ENCODE results near the gene RAD51B. TPM values are rescaled to one million over a fixed set of nuclear protein-coding genes. Genes with fewer than 3 reads are reported as not detected.

RAD51B gene
- total RNA-seq, 1 experiment from 2014 or later, result 20.0 TPM

DNA sequence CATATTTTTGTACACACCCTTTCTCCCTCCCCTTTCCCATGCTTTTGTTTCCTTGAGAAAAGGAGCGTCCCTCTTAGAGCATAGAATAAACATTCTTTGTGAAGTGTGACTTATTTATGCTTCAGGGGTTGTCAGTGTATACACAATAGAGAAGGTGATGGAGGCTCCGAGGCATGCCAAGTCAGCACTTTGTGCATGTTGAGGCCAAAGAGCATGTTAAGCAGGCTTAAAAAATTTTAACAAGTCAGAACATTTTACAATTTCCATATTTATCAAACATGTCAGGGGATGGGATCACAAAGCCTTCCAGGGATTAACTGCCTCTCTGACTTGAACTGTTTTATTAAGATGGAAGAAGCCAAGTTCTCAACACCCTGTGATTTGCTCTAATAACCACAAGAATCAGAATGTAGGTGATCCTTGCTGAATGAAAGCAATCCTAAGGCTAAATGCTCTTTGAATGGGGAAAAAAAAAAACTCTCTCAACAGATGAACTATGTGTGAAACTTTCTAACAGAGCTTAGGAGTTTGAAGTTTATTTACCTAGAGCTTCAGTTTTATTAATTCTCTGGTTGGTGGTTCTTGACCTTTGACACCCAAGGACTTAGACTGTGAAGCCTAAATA lies 223.1 kb downstream of the RAD51B start:
- ChIA-PET RAD21 (ENCODE audit: low non-redundant PET in 1 of 2, low total read pairs in 2 of 2, uncharacterized antibody in 2 of 2, unreplicated experiment in 2 of 2) (no interaction called here), POLR2A (no interaction called here), CTCF (no interaction called here)
- BruUV-seq (replicated peaks), result no TSS peak
- ATAC-seq (no peak), DNase-seq (ENCODE audit: low read depth, low spot score) (no peak)
- Histone ChIP-seq H3K9me2 (ENCODE audit: insufficient read depth) (no peaks in the 10 kb centered on the region), H3K9me3 (ENCODE audit: control insufficient read depth in 1 of 2, insufficient read depth in 1 of 2, low read depth in 1 of 2, low read length in 2 of 2) (no peaks in the 10 kb centered on the region), H3K4me2 (ENCODE audit: low read length) (no peak overlapping the region), H3K27me3 (ENCODE audit: insufficient read depth, low read length) (no peaks in the 10 kb centered on the region), H3K36me3 (ENCODE audit: control insufficient read depth in 1 of 2, insufficient read depth in 2 of 2, low read length in 2 of 2) (no peaks in the 10 kb centered on the region), H3K9ac (ENCODE audit: low read length) (no peak overlapping the region), H4K20me1 (ENCODE audit: insufficient read depth) (no peaks in the 10 kb centered on the region), H2AFZ (ENCODE audit: low read depth, low read length, poor library complexity, severe bottlenecking) (no peak overlapping the region), H3K27ac (ENCODE audit: low read depth, low read length) (peak overlapping the region; percentile 12; the same call in 1 of the 2 replicates), H3K4me1 (ENCODE audit: control insufficient read depth in 1 of 2, insufficient read depth in 2 of 2, low read length in 2 of 2) (peaks cover 0 to 12% of the 10 kb centered on the region in 2 experiments; a peak in 1 of 4 replicates), H3K4me3 (replicated peaks in 1 of 2; ENCODE audit: low read depth in 1 of 2, low read length in 2 of 2) (no peak overlapping the region), H3K79me2 (ENCODE audit: insufficient read depth, low read length) (no peaks in the 10 kb centered on the region)
- TF ChIP-seq EZH2 (IDR thresholded peaks at IDR 0.05) (no peak), POLR2A (IDR thresholded peaks at IDR 0.05; ENCODE audit: borderline replicate concordance, extremely low read depth, insufficient read depth, insufficient read length) (no peak), SP1 (IDR thresholded peaks at IDR 0.05; ENCODE audit: low read depth) (no peak), RAD21 (IDR thresholded peaks at IDR 0.05; ENCODE audit: low read depth) (no peak), ELF1 (IDR thresholded peaks at IDR 0.05; ENCODE audit: borderline replicate concordance, low read depth) (no peak), ZBTB33 (IDR thresholded peaks at IDR 0.05; ENCODE audit: extremely low read depth, insufficient replicate concordance, low read length) (no peak), ZNF274 (IDR thresholded peaks at IDR 0.05; ENCODE audit: low read depth, low read length) (no peak), CEBPB (IDR thresholded peaks at IDR 0.05; ENCODE audit: low read depth) (no peak), SRF (IDR thresholded peaks at IDR 0.05; ENCODE audit: low read depth) (no peak), FOSL1 (IDR thresholded peaks at IDR 0.05; ENCODE audit: low read depth) (no peak), EGR1 (IDR thresholded peaks at IDR 0.05; ENCODE audit: low read depth) (no peak), EZH2phosphoT487 (IDR thresholded peaks at IDR 0.05; ENCODE audit: borderline replicate concordance) (no peak), CBX3 (IDR thresholded peaks at IDR 0.05; ENCODE audit: low read depth) (no peak), YY1 (IDR thresholded peaks at IDR 0.05; ENCODE audit: extremely low read depth, insufficient replicate concordance, low read depth, low read length) (no peak), REST (IDR thresholded peaks at IDR 0.05; ENCODE audit: low read depth) (no peak)
- TF ChIP-seq, protein P1, sequence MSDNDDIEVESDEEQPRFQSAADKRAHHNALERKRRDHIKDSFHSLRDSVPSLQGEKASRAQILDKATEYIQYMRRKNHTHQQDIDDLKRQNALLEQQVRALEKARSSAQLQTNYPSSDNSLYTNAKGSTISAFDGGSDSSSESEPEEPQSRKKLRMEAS (IDR thresholded peaks at IDR 0.05), result no peak
- intact Hi-C loops (cut with micrococcal nuclease), result no loop called here

Data from HCT116 (cell line).